ENCODE results near the gene CFAP57.

CFAP57 gene

GRCh38 chr1:43171876-43172526, at the start of gene CFAP57, which contains the start of gene EBNA1BP2:
CFAP57 (plus strand) TSS chr1:43172330; CDS start chr1:43172754, 424 bp downstream.
EBNA1BP2 (minus strand) TSS chr1:43172290; CDS start chr1:43172118, 172 bp downstream.
- DNase-seq (peak; percentile 92), ATAC-seq (ENCODE audit: insufficient read depth, low read depth) (peak; percentile 89)
- TF ChIP-seq EZH2 (IDR thresholded peaks at IDR 0.05; ENCODE audit: borderline replicate concordance, low read depth, low read length, severe bottlenecking): no peak
- TF ChIP-seq, protein P1, sequence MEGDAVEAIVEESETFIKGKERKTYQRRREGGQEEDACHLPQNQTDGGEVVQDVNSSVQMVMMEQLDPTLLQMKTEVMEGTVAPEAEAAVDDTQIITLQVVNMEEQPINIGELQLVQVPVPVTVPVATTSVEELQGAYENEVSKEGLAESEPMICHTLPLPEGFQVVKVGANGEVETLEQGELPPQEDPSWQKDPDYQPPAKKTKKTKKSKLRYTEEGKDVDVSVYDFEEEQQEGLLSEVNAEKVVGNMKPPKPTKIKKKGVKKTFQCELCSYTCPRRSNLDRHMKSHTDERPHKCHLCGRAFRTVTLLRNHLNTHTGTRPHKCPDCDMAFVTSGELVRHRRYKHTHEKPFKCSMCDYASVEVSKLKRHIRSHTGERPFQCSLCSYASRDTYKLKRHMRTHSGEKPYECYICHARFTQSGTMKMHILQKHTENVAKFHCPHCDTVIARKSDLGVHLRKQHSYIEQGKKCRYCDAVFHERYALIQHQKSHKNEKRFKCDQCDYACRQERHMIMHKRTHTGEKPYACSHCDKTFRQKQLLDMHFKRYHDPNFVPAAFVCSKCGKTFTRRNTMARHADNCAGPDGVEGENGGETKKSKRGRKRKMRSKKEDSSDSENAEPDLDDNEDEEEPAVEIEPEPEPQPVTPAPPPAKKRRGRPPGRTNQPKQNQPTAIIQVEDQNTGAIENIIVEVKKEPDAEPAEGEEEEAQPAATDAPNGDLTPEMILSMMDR (IDR thresholded peaks at IDR 0.05; ENCODE audit: borderline replicate concordance, extremely low read depth, low read length, poor library complexity, severe bottlenecking): no peak

GRCh38 chr1:43123031-43123430, 49.1 kb upstream of the CFAP57 start:
- DNase-seq (no peak), ATAC-seq (ENCODE audit: insufficient read depth, low read depth) (no peak)
- Histone ChIP-seq H3K27ac (ENCODE audit: low read length) (no peak overlapping the region), H3K4me2 (ENCODE audit: insufficient read depth, low read length) (no peak overlapping the region), H3K27me3 (ENCODE audit: insufficient read depth, low read length, poor library complexity) (no peaks in the 10 kb centered on the region), H3K9me3 (ENCODE audit: insufficient read depth, low read length, severe bottlenecking) (no peaks in the 10 kb centered on the region), H3K4me3 (ENCODE audit: low read depth in 1 of 2, low read length in 2 of 2) (no peak overlapping the region), H4K20me1 (ENCODE audit: insufficient read depth, low read length) (no peaks in the 10 kb centered on the region), H2AFZ (ENCODE audit: low read depth, low read length) (no peak overlapping the region), H3K79me2 (ENCODE audit: insufficient read depth, low read length) (no peaks in the 10 kb centered on the region), H3K4me1 (ENCODE audit: insufficient read depth, low read length) (no peaks in the 10 kb centered on the region), H3K36me3 (ENCODE audit: insufficient read depth, low read length) (no peaks in the 10 kb centered on the region), H3K9ac (ENCODE audit: low read depth, low read length) (no peak overlapping the region)
- TF ChIP-seq, protein P1 (IDR thresholded peaks at IDR 0.05; ENCODE audit: borderline replicate concordance, extremely low read depth, low read length, poor library complexity, severe bottlenecking): no peak
- no peak for TF ChIP-seq EZH2 (IDR thresholded peaks at IDR 0.05; ENCODE audit: borderline replicate concordance, low read depth, low read length, severe bottlenecking)

More at GRCh38 chr1:43171876-43172526, at the start of gene CFAP57, which contains the start of gene EBNA1BP2:
- Histone ChIP-seq H3K27ac (ENCODE audit: low read length) (peak within 1 kb of the TSS; percentile 72), H3K9me3 (ENCODE audit: insufficient read depth, low read length, severe bottlenecking) (no peaks in the 10 kb centered on the region), H3K36me3 (ENCODE audit: insufficient read depth, low read length) (peaks cover 41% of the 10 kb centered on the region), H3K4me2 (ENCODE audit: insufficient read depth, low read length) (peak within 1 kb of the TSS; percentile 93), H2AFZ (ENCODE audit: low read depth, low read length) (peak within 1 kb of the TSS; percentile 95), H4K20me1 (ENCODE audit: insufficient read depth, low read length) (peaks cover 3% of the 10 kb centered on the region; the same call in 1 of the 2 replicates), H3K9ac (ENCODE audit: low read depth, low read length) (peak within 1 kb of the TSS; percentile 71), H3K79me2 (ENCODE audit: insufficient read depth, low read length) (peaks cover 23% of the 10 kb centered on the region), H3K4me3 (ENCODE audit: low read depth in 1 of 2, low read length in 2 of 2) (peak within 1 kb of the TSS; percentile 72 to 90), H3K4me1 (ENCODE audit: insufficient read depth, low read length) (peaks cover 26% of the 10 kb centered on the region), H3K27me3 (ENCODE audit: insufficient read depth, low read length, poor library complexity) (peaks cover 9% of the 10 kb centered on the region)

DNA sequence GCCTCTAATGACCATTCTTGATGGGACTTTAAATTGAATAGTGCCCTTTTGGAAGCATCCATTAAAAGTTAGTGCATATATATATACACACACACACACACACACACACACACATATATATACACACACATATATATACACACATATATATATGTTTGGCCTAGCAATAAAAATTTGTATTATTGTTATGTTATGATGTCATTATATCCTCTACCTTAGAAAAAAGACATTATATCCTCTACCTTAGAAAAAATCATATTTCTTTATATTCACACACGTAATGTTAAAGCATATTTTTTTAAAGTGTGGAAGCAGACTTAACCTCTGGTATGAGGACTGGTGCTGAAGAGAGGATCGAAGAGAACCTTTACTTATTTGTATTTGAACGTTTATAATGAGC, 43.3 kb upstream of the CFAP57 start:
- TF ChIP-seq EZH2 (IDR thresholded peaks at IDR 0.05; ENCODE audit: borderline replicate concordance, low read depth, low read length, severe bottlenecking): no peak
- TF ChIP-seq, protein P1 (IDR thresholded peaks at IDR 0.05; ENCODE audit: borderline replicate concordance, extremely low read depth, low read length, poor library complexity, severe bottlenecking): no peak
- Histone ChIP-seq H3K4me2 (ENCODE audit: insufficient read depth, low read length) (no peak overlapping the region), H2AFZ (ENCODE audit: low read depth, low read length) (no peak overlapping the region), H3K27me3 (ENCODE audit: insufficient read depth, low read length, poor library complexity) (peaks cover 7% of the 10 kb centered on the region), H4K20me1 (ENCODE audit: insufficient read depth, low read length) (no peaks in the 10 kb centered on the region), H3K9me3 (ENCODE audit: insufficient read depth, low read length, severe bottlenecking) (no peaks in the 10 kb centered on the region), H3K36me3 (ENCODE audit: insufficient read depth, low read length) (no peaks in the 10 kb centered on the region), H3K4me3 (ENCODE audit: low read depth in 1 of 2, low read length in 2 of 2) (no peak overlapping the region), H3K27ac (ENCODE audit: low read length) (no peak overlapping the region), H3K79me2 (ENCODE audit: insufficient read depth, low read length) (no peaks in the 10 kb centered on the region), H3K9ac (ENCODE audit: low read depth, low read length) (no peak overlapping the region), H3K4me1 (ENCODE audit: insufficient read depth, low read length) (no peaks in the 10 kb centered on the region)
- ATAC-seq (ENCODE audit: insufficient read depth, low read depth) (no peak), DNase-seq (no peak)
